HepG2 (cell line): ENCODE measurements around the gene SNX19.

Source experiments
- FOXP1 ChIP-seq, 2 experiments: fragments of 450-650 bp in 1 of 2; IDR thresholded peaks; 2 replicates each; pipeline ENCODE4 v1.6.1; 2017 to 2018; ENCODE audit warnings: antibody characterized with exemption in 1 of 2
- GABPA ChIP-seq, 2 experiments: IDR thresholded peaks; 2 replicates each; pipeline ENCODE4 v1.6.1; 2011 to 2016; ENCODE audit warnings: low read depth in 2 of 2, low read length in 1 of 2, missing biosample characterization in 1 of 2, missing genetic modification characterization in 1 of 2
- NCOR1 ChIP-seq: fragments of 200-600 bp; sonication (generic); IDR thresholded peaks from 2 replicates; pipeline ENCODE4 v1.7.0; 2017; ENCODE audit warnings: antibody characterized with exemption, low read length, borderline replicate concordance
- ZNF264 ChIP-seq: sonication (generic); formaldehyde crosslinking; IDR thresholded peaks from 2 replicates; pipeline ENCODE4 v1.4.0; 2020; ENCODE audit warnings: missing genetic modification reagents
- ZNF776 ChIP-seq: sonication (generic); formaldehyde crosslinking; IDR thresholded peaks from 2 replicates; pipeline ENCODE4 v1.4.0; 2020; ENCODE audit warnings: mild to moderate bottlenecking, missing genetic modification reagents
- TF ChIP-seq, protein P1 (sequence below): sonication (generic); formaldehyde crosslinking; IDR thresholded peaks from 2 replicates; pipeline ENCODE4 v1.5.0; 2020; ENCODE audit warnings: mild to moderate bottlenecking, missing genetic modification reagents, moderate library complexity

DNA sequence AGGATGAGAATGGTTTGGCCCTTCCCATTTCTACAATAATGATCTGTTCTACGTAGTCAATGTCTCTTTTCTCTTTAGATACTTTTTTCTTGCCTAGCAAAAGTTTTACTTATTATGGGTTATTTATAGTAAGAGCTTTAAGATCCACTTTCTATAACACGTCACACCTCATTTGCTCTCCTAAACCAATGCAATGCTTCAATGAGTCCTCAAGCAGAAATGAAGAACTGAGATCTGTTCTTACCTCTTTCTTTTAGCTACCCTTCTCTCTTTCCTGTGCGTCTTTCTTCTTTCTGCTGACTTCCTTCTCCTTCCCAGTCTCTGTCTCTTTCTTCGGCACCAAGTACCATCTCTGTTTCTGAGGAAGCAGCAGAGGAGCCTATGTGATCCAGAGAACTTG, 61.8 kb downstream of the SNX19 start:
- TF ChIP-seq FOXP1 (IDR thresholded peaks at IDR 0.05) (no peak), FOXP1 (CRISPR knock-in tag; IDR thresholded peaks at IDR 0.05) (no peak), ZNF776 (CRISPR knock-in tag) (no peak), GABPA (IDR thresholded peaks at IDR 0.05; ENCODE audit: low read depth, low read length) (no peak), GABPA (CRISPR knock-in tag; IDR thresholded peaks at IDR 0.05; ENCODE audit: low read depth) (no peak), ZNF264 (CRISPR knock-in tag) (no peak), NCOR1 (no peak)
- TF ChIP-seq, protein P1, sequence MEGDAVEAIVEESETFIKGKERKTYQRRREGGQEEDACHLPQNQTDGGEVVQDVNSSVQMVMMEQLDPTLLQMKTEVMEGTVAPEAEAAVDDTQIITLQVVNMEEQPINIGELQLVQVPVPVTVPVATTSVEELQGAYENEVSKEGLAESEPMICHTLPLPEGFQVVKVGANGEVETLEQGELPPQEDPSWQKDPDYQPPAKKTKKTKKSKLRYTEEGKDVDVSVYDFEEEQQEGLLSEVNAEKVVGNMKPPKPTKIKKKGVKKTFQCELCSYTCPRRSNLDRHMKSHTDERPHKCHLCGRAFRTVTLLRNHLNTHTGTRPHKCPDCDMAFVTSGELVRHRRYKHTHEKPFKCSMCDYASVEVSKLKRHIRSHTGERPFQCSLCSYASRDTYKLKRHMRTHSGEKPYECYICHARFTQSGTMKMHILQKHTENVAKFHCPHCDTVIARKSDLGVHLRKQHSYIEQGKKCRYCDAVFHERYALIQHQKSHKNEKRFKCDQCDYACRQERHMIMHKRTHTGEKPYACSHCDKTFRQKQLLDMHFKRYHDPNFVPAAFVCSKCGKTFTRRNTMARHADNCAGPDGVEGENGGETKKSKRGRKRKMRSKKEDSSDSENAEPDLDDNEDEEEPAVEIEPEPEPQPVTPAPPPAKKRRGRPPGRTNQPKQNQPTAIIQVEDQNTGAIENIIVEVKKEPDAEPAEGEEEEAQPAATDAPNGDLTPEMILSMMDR (CRISPR knock-in tag) = no peak
